RPMI8226 (cell line): ENCODE data around the gene ERO1B.

Source experiments
- DNase-seq: peaks from one replicate; pipeline ENCODE4 v3.0.0-alpha.2; 2015

Gene ERO1B

GRCh38 chr1:236176337-236177336 lies 105.1 kb downstream of the ERO1B start:
- DNase-seq: no peak

DNA sequence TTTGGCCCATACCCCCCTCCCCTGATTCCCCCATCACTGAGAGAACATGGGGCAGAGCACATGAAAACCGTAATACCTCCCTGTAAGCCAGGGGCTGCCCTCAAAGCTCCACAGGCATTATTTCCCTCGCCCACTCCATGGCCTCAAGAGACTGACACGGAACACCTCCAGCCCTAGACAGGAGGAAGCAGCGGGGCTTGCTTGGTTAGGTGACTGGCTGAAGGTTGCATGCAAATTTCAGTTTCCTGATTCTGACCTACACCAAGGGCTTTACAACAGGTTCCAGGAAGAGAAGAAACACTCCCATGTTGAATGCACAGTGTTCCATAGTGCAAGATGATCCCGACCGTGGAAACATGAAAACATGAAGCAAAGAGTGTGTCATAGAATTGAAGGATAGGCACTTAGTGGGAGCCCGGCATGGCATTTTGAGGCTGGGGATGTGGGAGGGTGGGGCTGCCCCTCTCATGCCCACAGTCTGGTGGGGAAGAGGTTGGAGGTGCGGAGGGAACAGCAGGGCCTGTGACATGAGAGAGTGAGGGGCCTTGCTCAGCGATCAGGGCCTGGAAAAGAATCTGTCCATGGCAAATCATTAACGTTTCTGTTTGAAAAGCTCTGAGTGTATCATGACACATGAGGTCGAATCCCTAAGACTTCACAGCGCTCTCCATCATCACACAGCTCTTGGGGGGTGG lies 106.0 kb downstream of the ERO1B start:
- no peak for DNase-seq

DNA sequence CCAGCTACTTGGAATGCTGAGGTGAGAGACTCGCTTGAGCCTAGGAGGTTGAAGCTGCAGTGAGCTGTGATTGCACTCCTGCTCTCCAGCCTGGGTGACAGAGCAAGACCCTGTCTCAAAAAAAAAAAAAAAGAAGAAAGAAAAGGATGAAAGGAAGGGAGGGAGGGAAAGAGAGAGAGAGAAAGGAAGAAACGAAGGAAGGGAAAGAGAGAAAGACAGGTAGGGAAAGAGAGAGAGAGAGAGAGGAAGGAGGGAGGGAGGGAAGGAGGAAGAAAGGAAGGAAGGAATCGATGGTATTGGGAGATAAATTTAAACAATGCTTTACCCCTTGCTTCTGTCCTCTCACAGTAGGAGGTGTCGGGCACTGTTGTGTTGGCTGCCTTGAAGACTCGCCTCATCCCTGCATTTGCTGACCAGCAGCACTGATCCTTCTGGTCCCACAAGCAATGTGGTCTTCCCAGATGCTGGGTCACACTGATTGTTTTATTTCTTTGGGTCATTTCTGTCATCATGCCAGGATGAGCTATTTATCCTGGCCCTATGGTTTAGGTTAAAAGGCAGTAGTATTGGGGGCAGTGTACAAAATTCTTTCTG lies 108.5 kb downstream of the ERO1B start:
- DNase-seq: no peak

DNA sequence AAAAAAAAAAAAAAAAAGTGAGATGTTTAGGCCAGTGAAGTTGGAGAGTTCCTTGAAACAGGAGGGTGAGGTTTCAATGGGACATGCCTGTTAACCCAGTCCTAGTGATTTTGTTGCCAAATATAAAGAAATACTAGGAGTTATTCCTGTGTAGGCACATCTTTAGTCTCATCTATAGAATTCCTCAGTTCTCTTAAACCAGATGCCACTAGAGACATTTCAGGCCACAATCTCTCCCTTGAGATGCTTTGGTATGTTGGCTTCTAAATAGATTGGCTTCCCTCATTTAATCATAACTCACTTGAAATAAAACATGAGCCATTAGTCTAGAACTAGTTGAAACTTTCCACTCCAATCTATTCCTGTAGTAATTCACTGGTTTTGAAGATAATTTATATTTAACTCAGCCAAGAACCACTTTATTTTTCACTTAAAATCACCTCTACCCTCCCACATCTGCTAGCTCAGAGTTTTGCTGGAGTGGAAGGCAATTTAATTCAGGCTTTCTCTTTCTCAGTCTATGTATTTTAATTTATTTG lies 109.6 kb downstream of the ERO1B start:
- DNase-seq: no peak

- DNase-seq: peak; percentile 77
These were observed 112.9 kb downstream of the ERO1B start for GRCh38 chr1:236168716-236169429.

- no peak for DNase-seq
These were observed 114.2 kb downstream of the ERO1B start for GRCh38 chr1:236167578-236167977.

DNA sequence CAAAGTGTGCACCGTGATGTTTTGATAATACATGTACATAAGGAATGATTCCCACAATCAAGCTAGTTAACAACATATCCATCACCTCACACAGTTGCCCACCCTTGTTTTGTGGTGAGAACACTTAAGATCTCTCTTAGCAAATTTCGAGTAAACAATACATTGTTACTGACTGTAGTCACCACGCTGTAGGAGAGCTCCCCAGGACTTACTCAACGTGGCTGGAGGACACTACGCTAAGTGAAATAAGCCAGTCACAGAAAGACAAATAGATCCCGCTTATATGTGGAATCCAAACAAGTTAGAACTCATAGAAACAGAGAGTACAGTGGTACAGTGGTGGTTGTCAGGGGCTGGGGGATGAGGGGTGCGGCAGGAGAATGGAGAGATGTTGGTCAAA lies 114.6 kb downstream of the ERO1B start:
- no peak for DNase-seq

- DNase-seq: no peak
These were observed 115.7 kb downstream of the ERO1B start for GRCh38 chr1:236166041-236166440.
